ENCODE measurements around the gene DHRS4.
"Not testable (repeated sequence)": the region's sequence is repeated elsewhere in the genome, so short reads cannot be mapped to it uniquely, and the experiment has no call there.

Gene DHRS4

GRCh38 chr14:23984891-23985602 is 31.5 kb downstream of the DHRS4 start:
- peak; percentile 14 for DNase-seq (ENCODE audit: low spot score)

- DNase-seq (ENCODE audit: low spot score), result not testable (repeated sequence)
Measured at GRCh38 chr14:23988223-23988606, 34.6 kb downstream of the DHRS4 start.

- DNase-seq (ENCODE audit: low spot score), result peak; percentile 52
Measured at GRCh38 chr14:23988607-23989363, 35.2 kb downstream of the DHRS4 start, which contains the start of gene DHRS4L2. DHRS4L2 (plus strand) TSS chr14:23988929; CDS start chr14:23988948, 19 bp downstream.

DNA sequence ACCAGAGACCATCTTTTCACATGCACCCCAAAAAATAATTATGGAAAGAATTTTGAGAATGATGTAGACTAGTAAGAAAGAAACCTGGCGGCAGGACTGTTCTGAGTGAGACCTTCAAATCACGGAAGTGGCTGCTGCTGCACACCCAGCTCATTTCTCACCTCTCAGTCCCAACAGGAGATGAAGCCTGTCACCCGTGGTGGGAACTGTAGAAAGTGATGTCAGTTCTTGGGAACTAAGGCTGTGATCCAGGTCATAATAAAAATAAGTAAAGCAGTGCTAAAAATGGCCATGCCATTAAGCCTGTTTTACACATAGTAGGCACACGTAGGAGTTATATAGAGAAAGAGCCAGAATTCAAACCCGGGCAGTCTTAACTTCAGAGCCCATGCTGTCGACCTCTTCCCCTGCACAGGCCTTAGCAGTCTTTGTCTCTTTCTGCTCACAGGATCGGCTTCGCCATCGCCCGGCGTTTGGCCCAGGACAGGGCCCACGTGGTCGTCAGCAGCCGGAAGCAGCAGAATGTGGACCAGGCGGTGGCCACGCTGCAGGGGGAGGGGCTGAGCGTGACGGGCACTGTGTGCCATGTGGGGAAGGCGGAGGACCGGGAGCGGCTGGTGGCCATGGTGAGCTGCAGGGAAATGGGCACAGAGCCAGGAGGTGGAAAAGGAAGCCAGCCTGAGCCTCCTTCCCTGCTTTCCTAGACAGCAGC is 36.3 kb downstream of the DHRS4 start:
- DNase-seq (ENCODE audit: low spot score), result not testable (repeated sequence)

DNA sequence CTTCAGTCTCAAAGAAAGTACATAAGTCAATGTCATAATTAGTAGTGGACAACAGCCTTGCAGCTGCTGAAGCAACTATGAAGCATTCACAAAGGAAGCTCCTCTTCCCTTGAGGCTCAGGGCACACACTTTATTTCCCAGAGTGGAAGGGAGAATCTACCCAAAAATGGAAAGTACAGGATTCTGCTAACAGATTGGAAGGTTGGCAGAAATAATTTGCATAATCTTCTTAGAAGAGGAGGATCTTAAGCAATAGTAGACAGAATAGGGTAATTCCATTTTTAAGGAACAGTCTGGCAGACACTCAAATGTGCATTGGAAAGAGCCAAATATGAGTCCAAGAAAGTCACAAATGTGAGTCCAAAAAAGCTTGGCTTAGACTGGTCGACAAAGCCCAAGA is 37.4 kb downstream of the DHRS4 start:
- DNase-seq (ENCODE audit: low spot score), result not testable (repeated sequence)

- DNase-seq (ENCODE audit: low spot score), result not testable (repeated sequence)
Measured at GRCh38 chr14:23993042-23993441, 39.5 kb downstream of the DHRS4 start.

GRCh38 chr14:23996009-23996408 is 42.4 kb downstream of the DHRS4 start:
- DNase-seq (ENCODE audit: low spot score), result not testable (repeated sequence)

DNA sequence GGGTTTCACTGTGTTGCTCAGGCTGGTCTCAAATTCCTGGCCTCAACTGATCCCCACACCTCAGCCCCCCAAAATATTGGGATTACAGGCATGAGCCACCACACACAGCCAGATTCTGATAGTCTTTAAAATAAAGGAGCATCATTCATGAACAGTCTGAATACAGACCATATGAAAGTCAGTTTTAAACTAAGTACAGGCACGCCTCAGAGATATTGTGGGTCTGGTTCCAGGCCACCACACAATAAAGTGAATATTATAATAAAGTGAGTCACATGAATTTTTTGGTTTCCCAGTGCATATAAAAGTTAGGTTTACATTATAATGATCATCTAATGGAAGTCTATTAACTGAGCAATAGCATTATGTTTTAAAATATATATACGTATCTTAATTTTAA is 43.3 kb downstream of the DHRS4 start:
- DNase-seq (ENCODE audit: low spot score), result not testable (repeated sequence)

DNA sequence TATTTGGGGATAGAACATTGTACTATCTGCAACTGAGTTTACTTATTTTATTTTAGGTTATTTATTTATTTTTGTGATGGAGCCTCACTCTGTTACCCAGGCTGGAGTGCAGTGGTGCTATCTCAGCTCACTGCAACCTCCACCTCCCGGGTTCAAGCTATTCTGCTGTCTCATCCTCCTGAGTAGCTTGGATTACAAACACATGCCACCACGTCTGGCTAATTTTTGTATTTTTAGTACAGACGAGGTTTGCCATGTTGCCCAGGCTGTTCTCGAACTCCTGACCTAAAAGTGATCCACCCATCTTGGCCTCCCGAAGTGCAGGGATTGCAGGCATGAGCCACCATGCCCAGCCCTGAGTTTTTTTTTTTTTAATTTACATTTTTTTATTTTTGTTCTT is 46.1 kb downstream of the DHRS4 start:
- DNase-seq (ENCODE audit: low spot score), result not testable (repeated sequence)

DNA sequence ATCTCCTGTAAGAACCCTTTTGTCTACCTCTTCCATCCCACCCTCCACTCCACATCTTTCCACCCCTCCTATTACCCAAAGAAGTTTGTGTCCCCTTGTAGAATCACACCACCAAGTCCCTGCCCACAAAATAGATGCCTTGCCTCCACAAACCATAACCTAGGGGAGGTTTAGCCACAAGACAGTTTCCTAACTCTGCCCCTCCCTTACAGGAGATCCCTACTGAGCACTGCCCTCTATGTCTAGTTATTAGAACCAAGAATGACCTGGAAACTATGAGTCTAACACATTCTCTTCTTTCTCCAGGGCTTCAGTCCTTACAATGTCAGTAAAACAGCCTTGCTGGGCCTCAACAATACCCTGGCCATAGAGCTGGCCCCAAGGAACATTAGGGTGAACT is 47.5 kb downstream of the DHRS4 start:
- DNase-seq (ENCODE audit: low spot score), result not testable (repeated sequence)

GRCh38 chr14:24001679-24002078 is 48.1 kb downstream of the DHRS4 start:
- DNase-seq (ENCODE audit: low spot score), result not testable (repeated sequence)

DNA sequence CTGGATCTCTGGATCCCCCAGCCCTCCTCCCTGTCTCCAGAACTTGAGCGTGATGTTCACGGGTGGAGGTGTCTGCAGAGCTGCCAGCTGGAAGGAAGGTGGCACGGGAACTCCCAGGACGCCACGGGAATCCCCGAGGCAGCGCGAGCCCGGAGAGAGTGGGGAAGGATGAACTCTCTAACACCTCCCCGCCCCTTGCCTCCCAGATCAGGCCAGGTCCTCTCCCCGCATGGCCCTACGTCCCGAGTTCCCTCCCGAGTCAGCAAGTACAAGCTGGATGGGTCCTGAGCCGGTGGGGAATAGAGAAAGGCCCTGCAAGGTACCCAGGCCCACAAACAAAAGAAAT is 52.9 kb downstream of the DHRS4 start:
- DNase-seq (ENCODE audit: low spot score), result not testable (repeated sequence)

GRCh38 chr14:24006817-24007652 is 53.5 kb downstream of the DHRS4 start:
- not testable (repeated sequence) for DNase-seq (ENCODE audit: low spot score)

- no peak for DNase-seq (ENCODE audit: low spot score)
Measured at GRCh38 chr14:24011051-24011450, 57.5 kb downstream of the DHRS4 start.

DNA sequence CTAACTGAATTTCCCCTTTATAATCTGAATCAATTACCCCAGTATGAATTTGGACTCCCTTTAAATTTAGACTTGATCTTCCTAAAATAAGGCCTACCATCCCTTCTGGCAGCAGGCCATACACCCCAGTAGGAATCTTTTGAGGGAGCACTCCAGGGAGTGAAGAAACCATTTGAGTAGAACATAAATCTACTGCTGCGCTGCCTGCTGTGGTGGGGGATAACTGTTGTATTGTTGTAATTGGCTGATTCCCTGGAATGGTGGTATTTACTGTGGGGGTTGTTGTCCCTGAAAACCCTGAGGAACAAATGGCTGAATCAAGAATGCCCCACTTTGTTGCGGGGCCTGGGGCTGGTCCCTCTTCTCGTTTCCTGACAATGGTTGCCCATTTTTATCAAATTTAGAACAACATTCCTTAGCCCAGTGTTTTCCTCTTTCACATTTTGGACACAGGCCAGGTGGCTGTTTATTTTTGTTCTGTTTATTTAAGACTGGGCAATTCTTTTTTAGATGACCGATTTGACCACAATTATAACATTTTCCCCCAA is 59.2 kb downstream of the DHRS4 start:
- not testable (repeated sequence) for DNase-seq (ENCODE audit: low spot score)

DNA sequence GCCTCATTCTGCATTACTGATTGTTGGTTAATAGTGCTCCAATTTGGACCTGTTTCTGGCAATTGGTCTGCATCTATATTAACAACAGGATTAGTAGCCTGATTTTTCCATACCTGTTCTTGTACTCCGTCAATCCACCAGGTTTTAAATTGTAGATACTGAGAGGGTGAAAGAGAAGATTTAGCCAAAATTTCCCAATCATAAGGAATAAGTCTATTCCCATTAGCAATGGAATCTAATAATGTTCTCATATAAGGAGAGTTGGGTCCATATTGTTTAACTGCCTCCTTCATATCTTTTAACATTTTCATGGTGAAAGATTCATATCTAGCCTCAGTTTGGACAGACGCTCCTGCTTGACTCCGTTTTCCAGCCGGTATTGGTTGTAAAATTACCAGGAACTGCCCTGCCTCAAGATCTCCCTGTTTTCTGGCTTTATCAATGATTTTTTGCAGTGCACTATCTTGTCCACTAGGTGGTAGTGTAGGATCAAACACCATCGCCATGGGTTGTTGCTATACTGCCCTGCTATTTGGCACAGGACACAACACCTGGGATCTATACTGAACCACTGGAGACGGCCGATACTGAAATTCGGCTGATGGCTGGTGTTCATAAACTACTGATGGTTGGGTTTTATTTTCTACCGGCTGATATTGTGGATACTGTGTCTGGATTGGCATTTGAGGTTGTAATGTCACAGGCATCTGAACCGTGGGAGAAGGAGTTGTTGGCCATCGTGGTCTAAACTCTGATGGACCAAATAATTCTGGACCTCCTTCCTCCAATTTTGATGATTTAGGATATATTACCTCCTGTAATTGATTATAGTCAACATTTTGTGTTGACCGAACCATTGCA is 60.3 kb downstream of the DHRS4 start:
- peak; percentile 78 for DNase-seq (ENCODE audit: low spot score)

DNA sequence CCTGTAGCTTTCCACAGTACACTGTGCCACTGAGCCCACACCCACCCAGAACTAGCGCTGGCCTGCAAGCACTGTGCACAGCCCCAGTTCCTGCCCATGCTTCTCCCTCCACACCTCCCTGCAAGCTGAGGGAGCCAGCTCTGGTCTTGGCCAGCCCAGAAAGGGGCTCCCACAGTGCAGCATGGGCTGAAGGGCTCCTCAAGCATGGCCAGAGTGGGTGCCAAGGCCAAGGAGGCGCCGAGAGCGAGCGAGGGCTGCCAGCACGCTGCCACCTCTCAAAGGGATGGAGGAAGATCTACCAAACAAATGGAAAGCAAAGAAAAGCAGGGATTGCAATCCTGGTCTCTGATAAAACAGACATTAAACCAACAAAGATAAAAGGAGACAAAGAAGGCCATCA is 62.2 kb downstream of the DHRS4 start:
- DNase-seq (ENCODE audit: low spot score), result not testable (repeated sequence)
